Nephron (organoid): ENCODE data around the gene CDH23.
A peak's percentile ranks its signal among the peaks of the same experiment; 100 is the strongest.

Experiments used
- H3K27ac Mint-ChIP-seq, 3 experiments: 2 replicates each; pipeline ENCODE4 v1.8.0; 2020; ENCODE audit warnings: mixed read lengths in 3 of 3, mild to moderate bottlenecking in 2 of 3, moderate library complexity in 1 of 3
- H3K27me3 Mint-ChIP-seq: 2 replicates; pipeline ENCODE4 v1.8.0; 2021; ENCODE audit warnings: low read depth, mild to moderate bottlenecking, moderate library complexity, mixed read lengths
- H3K36me3 Mint-ChIP-seq: 2 replicates; pipeline ENCODE4 v1.8.0; 2020; ENCODE audit warnings: low read depth, mixed read lengths
- H3K4me1 Mint-ChIP-seq: 2 replicates; pipeline ENCODE4 v1.8.0; 2020; ENCODE audit warnings: mixed read lengths
- H3K4me3 Mint-ChIP-seq, 3 experiments: 2 replicates each; pipeline ENCODE4 v1.8.0; 2020; ENCODE audit warnings: mild to moderate bottlenecking in 3 of 3, mixed read lengths in 3 of 3, moderate library complexity in 2 of 3
- H3K9me3 Mint-ChIP-seq: 2 replicates; pipeline ENCODE4 v1.8.0; 2020; ENCODE audit warnings: mixed read lengths
- TF ChIP-seq, protein P1 (sequence below), 3 experiments: fragments of 200-600 bp; sonication (generic); IDR thresholded peaks; one replicate each; pipeline ENCODE4 v1.5.0; 2021; ENCODE audit warnings: antibody characterized with exemption in 3 of 3; ENCODE audit not compliant: unreplicated experiment in 3 of 3

CDH23 gene

DNA sequence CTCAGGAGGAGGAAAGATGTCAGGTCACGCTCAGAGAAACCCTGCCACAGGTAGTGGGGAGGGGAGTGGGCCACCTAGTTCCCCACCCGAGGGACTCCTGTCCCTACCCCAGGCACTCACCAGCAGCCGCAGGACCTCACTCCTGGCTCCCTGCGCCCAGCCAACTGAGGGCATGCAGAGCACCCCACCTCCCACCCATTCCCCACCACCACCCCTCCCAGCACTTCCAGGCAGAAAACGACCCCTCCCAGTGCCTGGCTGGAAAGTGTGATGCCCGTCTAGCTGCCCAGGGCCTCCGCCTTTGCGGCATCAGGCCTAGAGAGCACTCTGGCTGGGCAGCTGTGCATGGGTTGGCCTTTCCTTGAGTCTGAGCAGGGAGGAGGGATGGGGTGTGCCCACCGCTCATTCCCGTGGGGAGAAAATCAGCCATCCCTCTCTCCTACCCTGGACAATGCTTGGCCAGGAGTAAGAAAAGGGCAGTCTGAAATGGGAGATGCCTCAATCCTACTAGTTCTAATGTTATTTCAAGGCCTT lies 321.5 kb downstream of the CDH23 start:
- Mint-ChIP-seq H3K27ac (peak overlapping the region; percentile 42 to 93 (median 88)), H3K27me3 (peaks cover 23% of the 10 kb centered on the region), H3K36me3 (no peaks in the 10 kb centered on the region), H3K4me3 (no peak overlapping the region), H3K4me1 (peaks cover 46% of the 10 kb centered on the region), H3K9me3 (no peaks in the 10 kb centered on the region)
- TF ChIP-seq, protein P1, sequence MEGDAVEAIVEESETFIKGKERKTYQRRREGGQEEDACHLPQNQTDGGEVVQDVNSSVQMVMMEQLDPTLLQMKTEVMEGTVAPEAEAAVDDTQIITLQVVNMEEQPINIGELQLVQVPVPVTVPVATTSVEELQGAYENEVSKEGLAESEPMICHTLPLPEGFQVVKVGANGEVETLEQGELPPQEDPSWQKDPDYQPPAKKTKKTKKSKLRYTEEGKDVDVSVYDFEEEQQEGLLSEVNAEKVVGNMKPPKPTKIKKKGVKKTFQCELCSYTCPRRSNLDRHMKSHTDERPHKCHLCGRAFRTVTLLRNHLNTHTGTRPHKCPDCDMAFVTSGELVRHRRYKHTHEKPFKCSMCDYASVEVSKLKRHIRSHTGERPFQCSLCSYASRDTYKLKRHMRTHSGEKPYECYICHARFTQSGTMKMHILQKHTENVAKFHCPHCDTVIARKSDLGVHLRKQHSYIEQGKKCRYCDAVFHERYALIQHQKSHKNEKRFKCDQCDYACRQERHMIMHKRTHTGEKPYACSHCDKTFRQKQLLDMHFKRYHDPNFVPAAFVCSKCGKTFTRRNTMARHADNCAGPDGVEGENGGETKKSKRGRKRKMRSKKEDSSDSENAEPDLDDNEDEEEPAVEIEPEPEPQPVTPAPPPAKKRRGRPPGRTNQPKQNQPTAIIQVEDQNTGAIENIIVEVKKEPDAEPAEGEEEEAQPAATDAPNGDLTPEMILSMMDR (IDR thresholded peaks at IDR 0.05; ENCODE audit: unreplicated experiment in 3 of 3): no peak

DNA sequence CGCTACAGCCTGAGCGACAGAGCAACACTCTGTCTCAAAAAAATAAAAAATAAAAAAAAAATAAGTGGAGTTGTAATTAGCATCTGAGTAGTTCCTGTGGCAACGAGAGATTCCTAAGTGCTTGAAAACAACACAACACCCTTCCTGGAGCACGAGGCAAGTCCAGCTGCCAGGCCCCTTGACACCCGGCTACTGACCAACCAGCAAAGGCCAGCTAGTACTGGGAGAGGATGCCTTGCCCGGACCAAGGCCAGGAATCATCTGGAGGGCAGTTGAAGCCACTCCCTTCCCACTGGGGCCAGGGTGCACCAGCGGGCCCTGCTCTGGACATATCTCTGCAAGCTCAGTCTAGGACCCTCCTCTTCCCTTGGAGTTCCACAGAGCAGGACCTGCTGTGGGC lies 322.3 kb downstream of the CDH23 start:
- Mint-ChIP-seq H3K4me1 (peaks cover 38% of the 10 kb centered on the region), H3K9me3 (no peaks in the 10 kb centered on the region), H3K27ac (peak overlapping the region in 1 of 3 experiments; percentile 13), H3K4me3 (no peak overlapping the region), H3K27me3 (peaks cover 27% of the 10 kb centered on the region), H3K36me3 (no peaks in the 10 kb centered on the region)
- TF ChIP-seq, protein P1 (IDR thresholded peaks at IDR 0.05; ENCODE audit: unreplicated experiment in 3 of 3): no peak

DNA sequence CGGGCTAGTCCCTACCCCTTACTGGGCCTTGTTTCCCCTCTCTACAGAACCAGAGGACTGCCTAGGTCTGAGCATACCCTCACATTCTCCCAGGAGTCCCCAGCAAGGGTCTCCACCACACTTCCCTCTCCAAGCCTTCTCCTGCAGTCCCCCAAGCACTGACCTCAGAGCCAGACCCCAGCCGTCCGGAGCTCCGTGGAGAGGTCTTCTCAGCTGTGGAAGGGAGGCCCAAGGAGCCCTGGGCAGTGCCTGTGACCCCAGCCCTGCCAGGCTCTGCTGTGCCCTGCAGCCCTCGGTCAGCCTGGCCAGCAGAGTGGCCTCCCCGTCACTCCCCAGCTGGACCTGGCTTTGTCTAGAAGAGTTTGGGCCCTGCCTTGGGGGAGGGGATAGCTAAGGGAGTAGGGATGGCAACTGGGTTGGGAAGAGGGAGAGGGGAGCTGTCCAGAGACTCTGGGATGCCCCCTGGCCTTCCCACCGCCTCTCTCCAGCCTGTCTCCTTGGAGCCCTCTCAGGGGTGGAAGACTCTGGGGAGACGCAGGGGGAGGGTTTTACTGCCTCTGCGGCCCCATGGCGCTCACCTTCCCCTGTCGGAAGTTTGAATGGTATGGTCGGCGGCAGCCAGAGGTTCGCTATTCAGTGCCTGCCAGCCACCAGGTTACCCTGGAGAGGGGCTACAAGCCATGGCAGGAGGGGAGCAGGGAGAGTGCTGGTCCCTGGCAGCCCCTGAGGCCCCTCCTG lies 322.9 kb downstream of the CDH23 start, which contains the start of gene C10orf105:
TSS of gene C10orf105 (minus strand) at position 315 of the 738 bp plus-strand sequence. CDS start 3,441 bp downstream, outside the sequence.
- Mint-ChIP-seq H3K36me3 (no peaks in the 10 kb centered on the region), H3K4me1 (peaks cover 33% of the 10 kb centered on the region), H3K27ac (peak within 1 kb of the TSS; percentile 49 to 93 (median 88)), H3K9me3 (no peaks in the 10 kb centered on the region), H3K4me3 (peak within 1 kb of the TSS in 2 of 3 experiments; percentile 30 to 48), H3K27me3 (peaks cover 24% of the 10 kb centered on the region)
- TF ChIP-seq, protein P1 (IDR thresholded peaks at IDR 0.05; ENCODE audit: unreplicated experiment in 3 of 3): no peak

DNA sequence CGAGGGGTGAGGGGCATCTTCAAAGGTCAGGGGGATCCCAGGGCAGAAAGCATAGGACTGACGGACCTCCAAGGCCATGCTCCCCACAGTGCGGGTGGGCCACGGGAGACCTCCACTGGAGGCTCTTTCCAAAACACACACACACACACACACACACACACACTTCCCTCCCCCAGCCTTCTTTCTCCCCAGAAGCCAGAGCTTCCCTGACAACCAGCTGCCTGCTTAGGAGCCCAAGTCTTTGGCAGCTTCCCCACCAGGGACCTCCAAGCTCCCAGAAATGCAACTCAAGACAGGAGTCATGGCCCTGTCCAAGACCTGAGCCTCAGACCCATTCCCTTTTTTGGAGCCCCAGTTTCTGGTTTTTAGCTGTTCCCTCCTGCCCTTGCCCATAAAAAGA lies 323.6 kb downstream of the CDH23 start:
- peaks cover 33% of the 10 kb centered on the region for H3K4me1 Mint-ChIP-seq
- peak overlapping the region; percentile 49 to 89 (median 74) for H3K27ac Mint-ChIP-seq
- peak overlapping the region in 2 of 3 experiments; percentile 30 to 48 for H3K4me3 Mint-ChIP-seq
- H3K27me3 Mint-ChIP-seq: peaks cover 23% of the 10 kb centered on the region
- H3K36me3 Mint-ChIP-seq: no peaks in the 10 kb centered on the region
- TF ChIP-seq, protein P1 (IDR thresholded peaks at IDR 0.05; ENCODE audit: unreplicated experiment in 3 of 3): no peak
- H3K9me3 Mint-ChIP-seq: no peaks in the 10 kb centered on the region

DNA sequence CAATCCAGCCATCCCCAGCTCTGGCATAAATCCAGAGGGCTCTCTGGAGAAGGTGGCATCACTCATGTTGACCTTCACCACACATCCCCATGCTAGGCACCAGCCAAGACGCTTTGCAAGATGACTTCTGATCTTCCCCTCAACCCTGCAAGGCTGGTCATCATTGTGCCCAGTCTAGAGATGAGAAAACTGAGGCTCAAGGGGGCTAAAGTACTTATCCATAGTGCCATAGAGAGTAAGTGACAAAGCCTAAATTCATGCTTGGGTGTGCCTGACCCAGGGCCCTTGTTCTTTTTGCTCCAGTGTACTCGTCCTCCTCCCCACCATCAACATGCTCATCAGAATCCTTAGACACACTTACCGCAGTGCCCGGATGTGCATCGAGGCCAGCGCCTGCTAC lies 324.6 kb downstream of the CDH23 start:
- H3K4me3 Mint-ChIP-seq: no peak overlapping the region
- peaks cover 33% of the 10 kb centered on the region for H3K4me1 Mint-ChIP-seq
- no peaks in the 10 kb centered on the region for H3K9me3 Mint-ChIP-seq
- H3K27ac Mint-ChIP-seq: peak overlapping the region in 2 of 3 experiments; percentile 24 to 66
- peaks cover 24% of the 10 kb centered on the region for H3K27me3 Mint-ChIP-seq
- TF ChIP-seq, protein P1 (IDR thresholded peaks at IDR 0.05; ENCODE audit: unreplicated experiment in 3 of 3): no peak
- no peaks in the 10 kb centered on the region for H3K36me3 Mint-ChIP-seq
